ENCODE results near the gene TRABD.

Gene TRABD

GRCh38 chr22:50174382-50175190, 11.1 kb upstream of the TRABD start:
- TF ChIP-seq CTCF (conservative IDR thresholded peaks at IDR 0.05) = no peak
- H3K27ac ChIP-seq = no peak overlapping the region

GRCh38 chr22:50175191-50175461, 10.6 kb upstream of the TRABD start:
- no peak overlapping the region for H3K27ac ChIP-seq
- TF ChIP-seq CTCF (conservative IDR thresholded peaks at IDR 0.05) = no peak

- H3K27ac ChIP-seq = no peak overlapping the region
- TF ChIP-seq CTCF (conservative IDR thresholded peaks at IDR 0.05) = no peak
Measured at GRCh38 chr22:50175921-50176849, 9.5 kb upstream of the TRABD start.

GRCh38 chr22:50176850-50177536, 8.7 kb upstream of the TRABD start:
- TF ChIP-seq CTCF (conservative IDR thresholded peaks at IDR 0.05) = no peak
- no peak overlapping the region for H3K27ac ChIP-seq

GRCh38 chr22:50177537-50178470, 7.9 kb upstream of the TRABD start:
- no peak overlapping the region for H3K27ac ChIP-seq
- no peak for TF ChIP-seq CTCF (conservative IDR thresholded peaks at IDR 0.05)

- TF ChIP-seq CTCF (conservative IDR thresholded peaks at IDR 0.05) = no peak
- no peak overlapping the region for H3K27ac ChIP-seq
Measured at GRCh38 chr22:50178471-50178864, 7.2 kb upstream of the TRABD start.

All from VCaP (cell line).